Caki2 (cell line): ENCODE results near the gene RPUSD4. TPM values are rescaled to one million over a fixed set of nuclear protein-coding genes. Genes with fewer than 3 reads are reported as not detected.

ENCODE experiments used
- DNase-seq: peaks from one replicate; pipeline ENCODE4 v3.0.0-alpha.2; 2015; ENCODE audit warnings: low read depth
- in situ Hi-C: cut with HindIII; loops from 2 replicates; pipeline ENCODE4 v1.10.0; 2016; ENCODE audit warnings: low sequenced_read_pairs, low pct_unique_long_range_greater_than_20kb, mixed read lengths
- total RNA-seq: library from RNA; depleted of rRNA; stranded (reverse); fragments of >200 nt; shearing (Covaris generic); gene quantifications from 2 replicates; pipeline ENCODE4 v1.2.3, GENCODE V29; 2014; ENCODE audit warnings: low replicate concordance

Gene RPUSD4
- total RNA-seq, 1 experiment from 2014 or later, result 9.2 TPM

- no peak for DNase-seq
- in situ Hi-C loops, result no loop called here
Measured at GRCh38 chr11:126216526-126217305, 5.3 kb upstream of the RPUSD4 start.

GRCh38 chr11:126214841-126215240, 3.4 kb upstream of the RPUSD4 start:
- peak; percentile 6 for DNase-seq

GRCh38 chr11:126214441-126214840, 3.0 kb upstream of the RPUSD4 start:
- DNase-seq, result no peak
- in situ Hi-C loops, result no loop called here

More at GRCh38 chr11:126214841-126215240, 3.4 kb upstream of the RPUSD4 start:
- in situ Hi-C loops, result no loop called here

GRCh38 chr11:126212089-126212660, 725 bp upstream of the RPUSD4 start:
- DNase-seq, result no peak
- in situ Hi-C loops, result no loop called here

DNA sequence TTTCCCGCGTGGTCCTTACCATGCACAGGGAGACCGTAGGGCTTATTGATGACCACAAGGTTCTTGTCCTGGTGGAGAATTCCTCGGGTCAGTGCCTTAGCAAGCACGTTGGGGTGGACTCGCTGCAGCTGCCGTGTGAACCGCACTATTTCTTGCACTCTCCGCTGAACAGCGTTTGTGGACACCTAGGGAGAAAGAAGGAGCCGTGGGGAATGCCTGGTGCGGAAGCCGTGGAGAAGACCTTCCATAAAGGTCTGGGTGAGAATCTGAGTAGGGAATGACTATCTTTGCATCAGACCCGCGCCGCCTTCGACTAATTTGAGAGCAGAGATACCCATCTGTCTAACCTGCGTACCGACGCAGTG, 597 bp downstream of the RPUSD4 start:
- DNase-seq, result no peak
- in situ Hi-C loops, result no loop called here

- in situ Hi-C loops, result no loop called here
- DNase-seq, result no peak
Measured at GRCh38 chr11:126207896-126208295, 3.6 kb downstream of the RPUSD4 start.

GRCh38 chr11:126205359-126205758, 6.1 kb downstream of the RPUSD4 start:
- in situ Hi-C loops, result no loop called here
- DNase-seq, result no peak

GRCh38 chr11:126202646-126203359, 8.6 kb downstream of the RPUSD4 start:
- in situ Hi-C loops, result no loop called here
- DNase-seq, result no peak

DNA sequence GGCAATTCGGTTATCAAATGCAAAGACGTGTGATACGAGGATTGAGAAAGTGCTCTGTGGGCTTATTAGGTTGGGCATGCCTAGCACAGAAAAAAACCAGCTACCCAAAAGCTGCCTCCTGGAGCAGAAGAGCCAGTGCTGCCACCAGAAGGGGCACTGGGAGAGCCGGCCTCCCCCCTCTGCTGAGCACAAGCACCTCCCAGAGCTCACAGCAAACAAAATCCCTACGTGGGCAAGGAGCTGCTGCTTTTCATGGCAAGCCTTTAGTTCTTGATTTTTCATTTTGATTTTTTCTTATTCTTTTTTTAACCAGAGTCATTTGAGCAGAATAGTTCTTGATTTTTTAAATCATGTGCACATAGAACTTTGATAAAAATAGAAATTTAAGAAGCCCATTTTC, 12.8 kb downstream of the RPUSD4 start:
- in situ Hi-C loops, result no loop called here
- DNase-seq, result no peak

- in situ Hi-C loops, result no loop called here
- DNase-seq, result peak; percentile 52
Measured at GRCh38 chr11:126197277-126197939, 14.0 kb downstream of the RPUSD4 start.

GRCh38 chr11:126195119-126195518, 16.3 kb downstream of the RPUSD4 start:
- DNase-seq, result no peak
- in situ Hi-C loops, result no loop called here

DNA sequence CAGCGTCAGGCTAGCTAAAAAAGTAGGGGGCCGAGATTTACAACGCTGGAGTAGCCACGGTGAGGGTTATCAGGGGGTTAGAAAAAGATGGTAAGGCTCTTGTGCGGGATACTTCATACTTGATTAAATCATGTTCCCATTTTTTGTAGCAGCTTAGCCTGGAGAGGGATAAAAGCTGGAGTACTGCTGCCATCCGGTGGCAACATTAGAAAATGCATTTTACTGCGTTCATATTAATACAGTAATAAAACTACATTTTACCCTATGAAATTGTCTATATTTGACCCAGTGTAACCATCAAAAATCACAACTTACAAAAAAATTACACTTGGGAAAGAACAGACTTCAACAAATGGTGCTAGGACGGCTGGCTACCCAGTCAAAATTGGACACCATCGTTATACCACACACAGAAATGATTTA, 17.3 kb downstream of the RPUSD4 start:
- in situ Hi-C loops, result no loop called here

DNA sequence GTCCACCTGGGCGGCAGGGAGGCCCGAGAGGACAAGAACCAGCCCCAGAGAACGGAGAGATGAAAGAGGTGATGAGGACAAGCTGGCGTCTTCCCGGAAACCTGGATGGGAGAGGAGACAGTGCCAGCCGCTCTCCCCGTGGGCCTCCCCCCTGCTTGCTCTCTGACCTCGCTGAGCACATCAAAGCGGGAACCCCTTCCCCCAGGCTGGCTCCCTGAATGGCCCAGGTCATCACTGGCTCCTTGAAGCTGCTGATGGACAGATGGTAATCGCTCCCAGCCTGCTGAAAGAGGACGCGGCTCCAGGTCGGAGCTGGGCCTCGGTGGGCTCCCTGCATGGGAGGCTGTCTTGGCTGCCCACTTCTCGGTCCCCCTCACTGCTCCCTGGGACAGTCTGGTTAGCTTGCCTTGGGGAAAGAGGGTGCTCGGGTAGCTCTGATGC, 18.4 kb downstream of the RPUSD4 start:
- in situ Hi-C loops, result no loop called here
- DNase-seq, result no peak

More for the DNA sequence above, 17.3 kb downstream of the RPUSD4 start:
- DNase-seq, result no peak

- no peak for DNase-seq
- in situ Hi-C loops, result no loop called here
Measured at GRCh38 chr11:126192361-126192760, 19.1 kb downstream of the RPUSD4 start.

GRCh38 chr11:126191379-126192073, 19.9 kb downstream of the RPUSD4 start:
- no peak for DNase-seq
- in situ Hi-C loops, result no loop called here

DNA sequence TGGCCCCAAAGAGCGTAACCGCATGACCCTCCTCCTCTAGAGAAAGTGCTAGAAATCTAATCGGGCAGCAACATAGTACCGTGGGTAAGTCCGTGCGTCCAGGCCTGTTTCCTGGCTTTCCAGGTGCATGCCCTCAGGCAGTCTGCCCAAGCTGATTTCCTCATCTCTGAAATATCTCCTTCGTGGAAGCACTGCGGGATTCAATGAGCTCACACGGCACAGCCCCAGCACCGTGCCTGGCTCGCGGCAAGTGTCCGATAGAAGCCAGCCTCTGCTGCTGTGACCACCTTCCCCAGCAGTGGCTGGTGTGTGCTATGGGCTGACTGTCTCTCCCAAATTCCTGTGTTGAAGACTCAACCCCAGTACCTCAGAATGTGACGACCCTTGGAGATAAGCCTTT, 20.7 kb downstream of the RPUSD4 start:
- no peak for DNase-seq
- in situ Hi-C loops, result no loop called here

GRCh38 chr11:126189109-126189929, 22.1 kb downstream of the RPUSD4 start:
- DNase-seq, result no peak
- in situ Hi-C loops, result no loop called here
